ENCODE data around the gene LMX1A. TPM values are rescaled to one million over a fixed set of nuclear protein-coding genes. Genes with fewer than 3 reads are reported as not detected.

The LMX1A gene
- total and polyA plus RNA-seq, 2 experiments from 2014 or later, result not detected

GRCh38 chr1:165354739-165355138 is 1.8 kb downstream of the LMX1A start:
- TF ChIP-seq ZNF331 (CRISPR knock-in tag; IDR thresholded peaks at IDR 0.05; ENCODE audit: low read depth) (no peak), JUNB (IDR thresholded peaks at IDR 0.05; ENCODE audit: unreplicated experiment) (no peak), EZH2phosphoT487 (IDR thresholded peaks at IDR 0.05; ENCODE audit: unreplicated experiment) (peak; percentile 28), NANOG (IDR thresholded peaks at IDR 0.05; ENCODE audit: borderline replicate concordance) (no peak), POLR2AphosphoS5 (IDR thresholded peaks at IDR 0.05; ENCODE audit: low read depth) (no peak), EZH2 (IDR thresholded peaks at IDR 0.05; ENCODE audit: low read depth, unreplicated experiment) (peak; percentile 69)
- peak; percentile 45 for DNase-seq (ENCODE audit: low spot score)
- Mint-ChIP-seq H3K36me3 (ENCODE audit: low read depth) (no peaks in the 10 kb centered on the region), H3K4me1 (peaks cover 47% of the 10 kb centered on the region), H3K9me3 (no peaks in the 10 kb centered on the region; the same call in 2 of the 3 replicates), H3K4me3 (peak overlapping the region; percentile 82), H3K27ac (no peak overlapping the region), H3K27me3 (ENCODE audit: insufficient read depth, low read depth, poor library complexity) (peaks cover 86% of the 10 kb centered on the region)
- Histone ChIP-seq H3K4me1 (ENCODE audit: insufficient read depth) (peaks cover 55% of the 10 kb centered on the region), H3K27me3 (ENCODE audit: insufficient read depth) (peaks cover 99% of the 10 kb centered on the region), H3K4me3 (peak overlapping the region; percentile 71), H2AFZ (peak overlapping the region; percentile 97), H3K4me2 (peak overlapping the region; percentile 98), H3K79me2 (replicated peaks; ENCODE audit: insufficient read depth) (no peaks in the 10 kb centered on the region), H3F3A (replicated peaks; ENCODE audit: low read depth) (0 out of 2 replicates have a peak, but pooled peaks cover 6% of the 10 kb centered on the region), H3K9me2 (ENCODE audit: insufficient read depth) (no peaks in the 10 kb centered on the region), H3K27ac (ENCODE audit: low read depth) (no peak overlapping the region), H4K20me1 (replicated peaks; ENCODE audit: insufficient read depth) (peaks cover 12% of the 10 kb centered on the region; the same call in 1 of the 2 replicates), H3K36me3 (ENCODE audit: insufficient read depth) (no peaks in the 10 kb centered on the region)
- no peak; the same call in 2 of the 3 replicates for ATAC-seq

- Mint-ChIP-seq H3K27ac (no peak overlapping the region), H3K27me3 (ENCODE audit: insufficient read depth, low read depth, poor library complexity) (peaks cover 85% of the 10 kb centered on the region), H3K36me3 (ENCODE audit: low read depth) (no peaks in the 10 kb centered on the region), H3K4me1 (peaks cover 47% of the 10 kb centered on the region), H3K9me3 (no peaks in the 10 kb centered on the region; the same call in 2 of the 3 replicates), H3K4me3 (peak overlapping the region; percentile 81)
- Histone ChIP-seq H3K4me3 (peak overlapping the region; percentile 71), H3K36me3 (ENCODE audit: insufficient read depth) (no peaks in the 10 kb centered on the region), H3K27me3 (ENCODE audit: insufficient read depth) (peaks cover 99% of the 10 kb centered on the region), H3K4me2 (peak overlapping the region; percentile 98), H3K4me1 (ENCODE audit: insufficient read depth) (peaks cover 63% of the 10 kb centered on the region), H4K20me1 (replicated peaks; ENCODE audit: insufficient read depth) (peaks cover 12% of the 10 kb centered on the region; the same call in 1 of the 2 replicates), H3F3A (replicated peaks; ENCODE audit: low read depth) (0 out of 2 replicates have a peak, but pooled peaks cover 6% of the 10 kb centered on the region), H3K27ac (ENCODE audit: low read depth) (no peak overlapping the region), H3K79me2 (replicated peaks; ENCODE audit: insufficient read depth) (no peaks in the 10 kb centered on the region), H2AFZ (peak overlapping the region; percentile 94), H3K9me2 (ENCODE audit: insufficient read depth) (no peaks in the 10 kb centered on the region)
- peak; percentile 76 for DNase-seq (ENCODE audit: low spot score)
- TF ChIP-seq REST (IDR thresholded peaks at IDR 0.05; ENCODE audit: unreplicated experiment) (no peak), EZH2phosphoT487 (IDR thresholded peaks at IDR 0.05; ENCODE audit: unreplicated experiment) (peak; percentile 87), ETS1 (IDR thresholded peaks at IDR 0.05) (no peak), EZH2 (IDR thresholded peaks at IDR 0.05; ENCODE audit: low read depth, unreplicated experiment) (peak; percentile 81)
- no peak; the same call in 2 of the 3 replicates for ATAC-seq
Observed at GRCh38 chr1:165353731-165354671, 2.5 kb downstream of the LMX1A start.

Data from GM23338 (cell line).